BLaER1 (cell line): Measurements from ENCODE around the gene FOLR1.

ENCODE experiments used
- H3K27ac ChIP-seq: shearing (Covaris generic); formaldehyde crosslinking; 2 replicates; pipeline ENCODE4 v1.8.1; 2022
- H3K27me3 ChIP-seq: shearing (Covaris generic); formaldehyde crosslinking; 2 replicates; pipeline ENCODE4 v1.8.1; 2022
- H3K36me3 ChIP-seq: shearing (Covaris generic); formaldehyde crosslinking; 2 replicates; pipeline ENCODE4 v1.8.1; 2022
- H3K4me1 ChIP-seq: shearing (Covaris generic); formaldehyde crosslinking; 2 replicates; pipeline ENCODE4 v1.8.1; 2022
- H3K4me2 ChIP-seq: shearing (Covaris generic); formaldehyde crosslinking; 2 replicates; pipeline ENCODE4 v1.8.1; 2022
- H3K4me3 ChIP-seq: shearing (Covaris generic); formaldehyde crosslinking; 2 replicates; pipeline ENCODE4 v1.8.1; 2022
- H3K9ac ChIP-seq: shearing (Covaris generic); formaldehyde crosslinking; 2 replicates; pipeline ENCODE4 v1.8.1; 2022
- H3K9me3 ChIP-seq: shearing (Covaris generic); formaldehyde crosslinking; 2 replicates; pipeline ENCODE4 v1.8.1; 2022
- H4K20me1 ChIP-seq: shearing (Covaris generic); formaldehyde crosslinking; 2 replicates; pipeline ENCODE4 v1.8.1; 2022
- Cebpa-rat ChIP-seq: shearing (Covaris generic); IDR thresholded peaks from 2 replicates; pipeline ENCODE4 v1.8.1; 2022

FOLR1 gene

GRCh38 chr11:72235351-72236057, 43.6 kb downstream of the FOLR1 start:
- no peak for TF ChIP-seq Cebpa-rat
- Histone ChIP-seq H3K36me3 (peaks cover 85% of the 10 kb centered on the region), H3K4me3 (no peak overlapping the region), H3K27me3 (peaks cover 33% of the 10 kb centered on the region), H3K9me3 (no peaks in the 10 kb centered on the region), H3K4me2 (no peak overlapping the region), H3K9ac (no peak overlapping the region), H3K4me1 (peaks cover 53% of the 10 kb centered on the region), H3K27ac (no peak overlapping the region), H4K20me1 (peaks cover 100% of the 10 kb centered on the region)

- peaks cover 78% of the 10 kb centered on the region for H3K36me3 ChIP-seq
- peaks cover 40% of the 10 kb centered on the region for H3K27me3 ChIP-seq
- peaks cover 57% of the 10 kb centered on the region for H3K4me1 ChIP-seq
- no peak overlapping the region for H3K4me2 ChIP-seq
- H4K20me1 ChIP-seq = peaks cover 97% of the 10 kb centered on the region
- no peaks in the 10 kb centered on the region for H3K9me3 ChIP-seq
- no peak overlapping the region for H3K9ac ChIP-seq
- no peak for TF ChIP-seq Cebpa-rat
- H3K27ac ChIP-seq = no peak overlapping the region
- H3K4me3 ChIP-seq = no peak overlapping the region
Measured at GRCh38 chr11:72236083-72236697, 44.2 kb downstream of the FOLR1 start.

GRCh38 chr11:72236774-72237111, 44.8 kb downstream of the FOLR1 start:
- H4K20me1 ChIP-seq = peaks cover 92% of the 10 kb centered on the region
- TF ChIP-seq Cebpa-rat = no peak
- no peak overlapping the region for H3K4me2 ChIP-seq
- no peak overlapping the region for H3K9ac ChIP-seq
- peaks cover 57% of the 10 kb centered on the region for H3K4me1 ChIP-seq
- peaks cover 46% of the 10 kb centered on the region for H3K27me3 ChIP-seq
- no peaks in the 10 kb centered on the region for H3K9me3 ChIP-seq
- no peak overlapping the region for H3K27ac ChIP-seq
- H3K36me3 ChIP-seq = peaks cover 73% of the 10 kb centered on the region
- H3K4me3 ChIP-seq = no peak overlapping the region

GRCh38 chr11:72237112-72237931, 45.4 kb downstream of the FOLR1 start:
- no peak for TF ChIP-seq Cebpa-rat
- peaks cover 86% of the 10 kb centered on the region for H4K20me1 ChIP-seq
- H3K4me3 ChIP-seq = no peak overlapping the region
- no peak overlapping the region for H3K4me2 ChIP-seq
- no peak overlapping the region for H3K9ac ChIP-seq
- peaks cover 57% of the 10 kb centered on the region for H3K4me1 ChIP-seq
- H3K27me3 ChIP-seq = peaks cover 51% of the 10 kb centered on the region
- H3K9me3 ChIP-seq = peaks cover 2% of the 10 kb centered on the region; the same call in 1 of the 2 replicates
- H3K36me3 ChIP-seq = peaks cover 67% of the 10 kb centered on the region
- H3K27ac ChIP-seq = no peak overlapping the region

GRCh38 chr11:72238040-72238450, 46.1 kb downstream of the FOLR1 start:
- peaks cover 10% of the 10 kb centered on the region for H3K9me3 ChIP-seq
- H3K4me2 ChIP-seq = no peak overlapping the region
- peaks cover 60% of the 10 kb centered on the region for H3K36me3 ChIP-seq
- peaks cover 59% of the 10 kb centered on the region for H3K27me3 ChIP-seq
- H3K9ac ChIP-seq = no peak overlapping the region
- peaks cover 79% of the 10 kb centered on the region for H4K20me1 ChIP-seq
- H3K27ac ChIP-seq = no peak overlapping the region
- H3K4me3 ChIP-seq = no peak overlapping the region
- H3K4me1 ChIP-seq = peaks cover 50% of the 10 kb centered on the region
- no peak for TF ChIP-seq Cebpa-rat

GRCh38 chr11:72238492-72239312, 46.8 kb downstream of the FOLR1 start:
- Histone ChIP-seq H4K20me1 (peaks cover 72% of the 10 kb centered on the region), H3K4me2 (peak overlapping the region; percentile 91), H3K27me3 (peaks cover 65% of the 10 kb centered on the region), H3K4me3 (0 out of 2 replicates have a peak overlapping the region, but pooled peaks have one; percentile 62), H3K4me1 (peaks cover 43% of the 10 kb centered on the region), H3K27ac (no peak overlapping the region), H3K9me3 (peaks cover 16% of the 10 kb centered on the region), H3K9ac (no peak overlapping the region; the same call in 1 of the 2 replicates), H3K36me3 (peaks cover 53% of the 10 kb centered on the region)
- TF ChIP-seq Cebpa-rat = no peak

- Histone ChIP-seq H3K9me3 (peaks cover 23% of the 10 kb centered on the region), H3K4me3 (peak overlapping the region; percentile 62), H3K27ac (no peak overlapping the region; the same call in 1 of the 2 replicates), H4K20me1 (peaks cover 66% of the 10 kb centered on the region), H3K4me1 (peaks cover 36% of the 10 kb centered on the region), H3K9ac (peak overlapping the region; percentile 61; the same call in 1 of the 2 replicates), H3K36me3 (peaks cover 46% of the 10 kb centered on the region), H3K27me3 (peaks cover 72% of the 10 kb centered on the region), H3K4me2 (peak overlapping the region; percentile 91)
- no peak for TF ChIP-seq Cebpa-rat
Measured at GRCh38 chr11:72239313-72239848, 47.4 kb downstream of the FOLR1 start.

- no peak overlapping the region; the same call in 1 of the 2 replicates for H3K27ac ChIP-seq
- H3K27me3 ChIP-seq = peaks cover 78% of the 10 kb centered on the region
- H4K20me1 ChIP-seq = peaks cover 60% of the 10 kb centered on the region
- H3K9me3 ChIP-seq = peaks cover 29% of the 10 kb centered on the region
- H3K36me3 ChIP-seq = peaks cover 40% of the 10 kb centered on the region
- peaks cover 35% of the 10 kb centered on the region for H3K4me1 ChIP-seq
- TF ChIP-seq Cebpa-rat = no peak
- H3K4me2 ChIP-seq = peak overlapping the region; percentile 91
- H3K9ac ChIP-seq = peak overlapping the region; percentile 61; the same call in 1 of the 2 replicates
- H3K4me3 ChIP-seq = peak overlapping the region; percentile 62
Measured at GRCh38 chr11:72239849-72240460, 48.0 kb downstream of the FOLR1 start.
